Measurements from ENCODE around the gene ME3. TPM values are rescaled to one million over a fixed set of nuclear protein-coding genes. Genes with fewer than 3 reads are reported as not detected.

Gene ME3
- total RNA-seq, 5 donors from 2014 or later (not counting 1 experiment from before 2014, with no cell fraction given): 2.2 to 5.0 (median 4.3) TPM

DNA sequence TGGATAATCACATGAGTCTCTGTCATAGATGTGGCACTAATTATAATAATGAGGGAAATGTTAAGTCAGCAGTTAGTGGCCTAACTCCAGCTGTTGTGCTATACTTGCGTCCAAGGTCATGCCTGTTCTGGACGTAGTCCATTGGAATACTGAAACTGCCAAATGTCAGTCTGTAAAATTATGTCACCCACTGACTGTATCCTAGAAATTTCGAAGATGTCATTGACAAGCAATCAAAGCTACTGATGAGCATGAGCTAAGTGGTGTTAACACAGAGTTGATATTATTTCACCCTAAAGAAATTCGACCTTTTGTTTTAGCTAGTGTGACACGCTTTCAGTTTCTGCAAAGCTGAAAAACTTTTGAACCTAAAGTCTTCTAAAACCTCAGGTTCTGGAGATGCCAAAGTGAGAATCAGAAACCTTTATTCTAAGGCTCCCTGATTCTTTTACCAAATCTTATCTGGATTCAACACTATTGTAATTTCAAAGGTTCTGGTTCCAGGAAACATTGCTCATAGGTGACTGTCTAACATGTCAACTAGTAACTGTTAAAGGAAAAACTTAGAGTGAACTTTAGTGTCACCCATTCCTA is 14.9 kb upstream of the ME3 start:
- Histone ChIP-seq H3K4me3 (ENCODE audit: control insufficient read depth in 1 of 2, extremely low read depth in 1 of 2, low read length in 1 of 2) (no peak overlapping the region), H3K36me3 (ENCODE audit: control insufficient read depth in 2 of 2, extremely low read depth in 1 of 2, insufficient read depth in 1 of 2, low read length in 1 of 2) (no peaks in the 10 kb centered on the region), H3K27me3 (replicated peaks in 1 of 2; ENCODE audit: control insufficient read depth in 2 of 2, extremely low read depth in 1 of 2, insufficient read depth in 2 of 2, low read length in 1 of 2) (no peaks in the 10 kb centered on the region), H3K9me3 (no peaks in the 10 kb centered on the region), H3K4me1 (ENCODE audit: control insufficient read depth in 1 of 2, extremely low read depth in 1 of 2, insufficient read depth in 2 of 2, low read length in 2 of 2) (no peaks in the 10 kb centered on the region), H3K27ac (ENCODE audit: low read length) (no peak overlapping the region)
- no peaks in the 10 kb centered on the region for H3K36me3 Mint-ChIP-seq
- peaks cover 6% of the 10 kb centered on the region in 2 donors for H3K27me3 Mint-ChIP-seq
- ATAC-seq (replicated peaks in 1 of 4) (no peak), DNase-seq (no peak)
- no peak overlapping the region for H3K4me3 Mint-ChIP-seq
- WGBS (ENCODE audit: insufficient coverage): 67% methylated on average over 1 of the region's 5 CpGs
- no peaks in the 10 kb centered on the region for H3K9me3 Mint-ChIP-seq
- no peaks in the 10 kb centered on the region for H3K4me1 Mint-ChIP-seq
- ChIA-PET POLR2A (no interaction called here), CTCF (no interaction called here)
- no peak overlapping the region for H3K27ac Mint-ChIP-seq

DNA sequence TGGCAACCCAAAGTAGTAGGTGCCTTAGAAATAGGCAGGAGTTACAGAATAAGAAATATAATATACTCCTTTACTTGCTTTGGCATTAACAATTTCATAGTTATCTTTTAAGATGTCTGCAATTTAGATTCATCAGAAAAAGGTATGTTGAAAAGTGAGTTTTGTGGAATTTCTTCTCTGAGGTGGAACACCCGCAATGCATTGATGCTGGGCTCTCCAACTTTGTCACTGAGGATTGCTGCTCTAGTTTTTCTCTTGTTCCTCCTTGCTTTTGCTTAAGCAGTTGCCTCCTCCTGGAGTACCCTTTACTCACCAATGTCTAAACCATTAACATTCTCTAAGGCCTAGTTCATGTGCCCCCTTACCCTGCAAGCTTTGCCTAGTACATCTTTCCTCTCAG is 14.1 kb upstream of the ME3 start:
- Histone ChIP-seq H3K36me3 (ENCODE audit: control insufficient read depth in 2 of 2, extremely low read depth in 1 of 2, insufficient read depth in 1 of 2, low read length in 1 of 2) (no peaks in the 10 kb centered on the region), H3K4me1 (ENCODE audit: control insufficient read depth in 1 of 2, extremely low read depth in 1 of 2, insufficient read depth in 2 of 2, low read length in 2 of 2) (no peaks in the 10 kb centered on the region), H3K9me3 (no peaks in the 10 kb centered on the region), H3K27ac (ENCODE audit: low read length) (no peak overlapping the region), H3K27me3 (replicated peaks in 1 of 2; ENCODE audit: control insufficient read depth in 2 of 2, extremely low read depth in 1 of 2, insufficient read depth in 2 of 2, low read length in 1 of 2) (peaks cover 0 to 4% of the 10 kb centered on the region in 2 experiments), H3K4me3 (ENCODE audit: control insufficient read depth in 1 of 2, extremely low read depth in 1 of 2, low read length in 1 of 2) (no peak overlapping the region)
- ChIA-PET CTCF (no interaction called here), POLR2A (no interaction called here)
- H3K4me3 Mint-ChIP-seq: no peak overlapping the region
- no peaks in the 10 kb centered on the region for H3K36me3 Mint-ChIP-seq
- H3K4me1 Mint-ChIP-seq: no peaks in the 10 kb centered on the region
- H3K9me3 Mint-ChIP-seq: no peaks in the 10 kb centered on the region
- H3K27me3 Mint-ChIP-seq: peaks cover 0 to 1% of the 10 kb centered on the region in 2 donors
- no peak overlapping the region for H3K27ac Mint-ChIP-seq
- no CpG with 5 or more reads among the region's 1 CpG for WGBS (ENCODE audit: insufficient coverage)
- ATAC-seq (replicated peaks in 1 of 4) (no peak), DNase-seq (no peak)

DNA sequence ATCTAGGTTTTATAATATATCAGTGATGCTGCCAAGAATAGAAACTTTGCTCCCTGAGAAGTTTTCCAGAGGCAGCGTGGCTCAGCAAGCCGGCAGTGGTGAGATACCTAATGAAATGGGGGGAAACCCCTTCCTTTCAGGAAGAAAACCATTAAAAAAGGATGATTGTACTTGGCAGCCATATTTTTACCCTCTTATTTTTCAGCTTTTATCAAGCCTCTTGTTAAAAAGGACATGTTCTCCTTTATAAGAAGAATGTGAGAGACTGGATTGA is 9.0 kb upstream of the ME3 start:
- ChIA-PET CTCF (no interaction called here), POLR2A (no interaction called here)
- no peaks in the 10 kb centered on the region for H3K36me3 ChIP-seq (ENCODE audit: control insufficient read depth in 2 of 2, extremely low read depth in 1 of 2, insufficient read depth in 1 of 2, low read length in 1 of 2)
- ATAC-seq (replicated peaks in 1 of 4) (no peak), DNase-seq (no peak)
- H3K9me3 ChIP-seq: no peaks in the 10 kb centered on the region
- H3K27ac ChIP-seq (ENCODE audit: low read length): no peak overlapping the region
- no peaks in the 10 kb centered on the region for H3K36me3 Mint-ChIP-seq
- no CpG with 5 or more reads among the region's 2 CpGs for WGBS (ENCODE audit: insufficient coverage)
- H3K4me1 Mint-ChIP-seq: no peaks in the 10 kb centered on the region
- no peak overlapping the region for H3K4me3 ChIP-seq (ENCODE audit: control insufficient read depth in 1 of 2, extremely low read depth in 1 of 2, low read length in 1 of 2)
- no peaks in the 10 kb centered on the region for H3K9me3 Mint-ChIP-seq
- H3K27ac Mint-ChIP-seq: no peak overlapping the region
- no peak overlapping the region for H3K4me3 Mint-ChIP-seq
- no peaks in the 10 kb centered on the region for H3K4me1 ChIP-seq (ENCODE audit: control insufficient read depth in 1 of 2, extremely low read depth in 1 of 2, insufficient read depth in 2 of 2, low read length in 2 of 2)
- H3K27me3 Mint-ChIP-seq: no peaks in the 10 kb centered on the region
- peaks cover 0 to 4% of the 10 kb centered on the region in 2 experiments for H3K27me3 ChIP-seq (replicated peaks in 1 of 2; ENCODE audit: control insufficient read depth in 2 of 2, extremely low read depth in 1 of 2, insufficient read depth in 2 of 2, low read length in 1 of 2)

DNA sequence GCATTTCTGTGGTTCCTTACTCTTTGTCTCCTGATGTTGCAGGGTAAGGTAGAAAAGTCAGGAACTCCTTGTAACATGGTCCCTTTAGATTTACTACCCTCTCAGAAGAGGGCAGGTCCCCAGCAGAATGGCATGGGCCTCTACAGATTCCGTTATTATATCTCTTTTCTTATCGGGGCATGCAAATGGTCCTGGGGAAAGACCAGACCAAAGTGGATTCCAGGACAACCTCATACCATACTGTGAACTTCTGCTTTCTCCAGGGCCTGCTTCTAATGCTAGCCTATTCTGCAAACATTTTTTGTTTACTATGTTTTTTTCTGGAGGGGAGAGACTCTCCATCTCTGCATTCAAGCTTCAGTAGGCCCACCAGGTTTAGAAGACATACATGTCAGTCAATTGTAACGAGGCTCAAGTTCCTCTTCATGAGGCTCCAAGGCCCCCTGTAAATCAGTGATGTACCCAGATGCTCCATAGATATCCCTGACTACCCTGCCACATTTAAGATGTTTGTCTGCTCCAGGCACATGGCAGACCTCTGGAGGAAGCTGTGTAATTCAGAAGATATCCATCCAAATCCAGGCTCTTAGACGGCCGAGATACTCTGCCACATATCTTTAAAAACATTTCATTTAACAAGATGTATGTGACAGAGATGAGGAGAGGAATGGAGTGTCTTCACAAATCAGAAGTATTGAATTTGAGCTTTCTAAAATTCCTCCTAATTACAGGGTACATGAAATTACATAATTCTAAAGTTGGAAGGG is 8.5 kb upstream of the ME3 start:
- DNase-seq (no peak), ATAC-seq (replicated peaks in 1 of 4) (no peak)
- POLR2A ChIA-PET: no interaction called here
- CTCF ChIA-PET: no interaction called here
- no peaks in the 10 kb centered on the region for H3K36me3 ChIP-seq (ENCODE audit: control insufficient read depth in 2 of 2, extremely low read depth in 1 of 2, insufficient read depth in 1 of 2, low read length in 1 of 2)
- peaks cover 0 to 4% of the 10 kb centered on the region in 2 experiments for H3K27me3 ChIP-seq (replicated peaks in 1 of 2; ENCODE audit: control insufficient read depth in 2 of 2, extremely low read depth in 1 of 2, insufficient read depth in 2 of 2, low read length in 1 of 2)
- H3K4me3 Mint-ChIP-seq: no peak overlapping the region
- no peaks in the 10 kb centered on the region for H3K27me3 Mint-ChIP-seq
- no peaks in the 10 kb centered on the region for H3K4me1 ChIP-seq (ENCODE audit: control insufficient read depth in 1 of 2, extremely low read depth in 1 of 2, insufficient read depth in 2 of 2, low read length in 2 of 2)
- no peak overlapping the region for H3K27ac Mint-ChIP-seq
- no peaks in the 10 kb centered on the region for H3K9me3 ChIP-seq
- H3K4me3 ChIP-seq (ENCODE audit: control insufficient read depth in 1 of 2, extremely low read depth in 1 of 2, low read length in 1 of 2): no peak overlapping the region
- no peak overlapping the region for H3K27ac ChIP-seq (ENCODE audit: low read length)
- H3K4me1 Mint-ChIP-seq: no peaks in the 10 kb centered on the region
- 64% methylated on average over 3 of the region's 5 CpGs for WGBS (ENCODE audit: insufficient coverage)
- H3K9me3 Mint-ChIP-seq: no peaks in the 10 kb centered on the region
- H3K36me3 Mint-ChIP-seq: no peaks in the 10 kb centered on the region

DNA sequence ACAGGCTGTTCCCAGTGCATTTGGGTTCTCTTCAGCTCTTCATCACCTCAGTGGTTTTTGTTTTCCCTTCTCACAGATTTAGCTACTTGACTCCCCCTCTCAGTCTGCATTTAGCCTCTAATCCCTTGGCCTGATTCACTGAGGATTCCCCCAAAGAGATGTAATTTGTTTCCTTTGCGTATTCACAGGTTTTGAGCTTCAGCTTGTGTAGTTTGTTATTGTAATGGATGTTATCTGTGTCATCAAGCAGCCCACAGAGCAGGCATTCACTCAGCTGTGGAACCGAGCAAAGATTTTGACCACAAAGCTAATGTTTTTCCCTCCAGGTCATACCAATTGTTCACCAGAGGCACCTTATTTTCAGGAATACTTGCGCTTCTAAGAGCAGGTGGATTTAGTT is 6.4 kb upstream of the ME3 start:
- CTCF ChIA-PET: no interaction called here

DNA sequence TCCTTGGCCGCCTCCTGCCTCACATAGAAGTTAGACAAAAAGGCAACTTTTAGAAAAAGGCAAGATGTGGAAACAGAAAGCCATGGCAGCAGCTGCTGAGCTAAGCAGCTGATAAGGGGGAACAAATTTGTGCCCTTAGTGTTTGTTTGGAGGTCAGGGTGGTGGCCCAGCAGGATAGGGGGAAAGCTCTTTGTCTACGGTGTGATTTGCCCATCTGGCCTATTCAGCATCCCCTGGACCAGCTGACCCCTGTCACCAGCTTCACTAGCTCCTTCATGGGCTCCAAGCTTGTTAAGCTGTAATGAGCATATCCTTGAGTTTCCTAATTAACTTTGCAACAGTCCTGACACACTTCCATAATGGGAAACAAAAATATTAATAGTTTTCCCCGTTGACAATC is 5.9 kb upstream of the ME3 start:
- WGBS (ENCODE audit: insufficient coverage): 100% methylated on average over 1 of the region's 3 CpGs
- no peak overlapping the region for H3K4me3 Mint-ChIP-seq
- no peaks in the 10 kb centered on the region for H3K36me3 Mint-ChIP-seq
- Histone ChIP-seq H3K9me3 (no peaks in the 10 kb centered on the region), H3K27me3 (replicated peaks in 1 of 2; ENCODE audit: control insufficient read depth in 2 of 2, extremely low read depth in 1 of 2, insufficient read depth in 2 of 2, low read length in 1 of 2) (peaks cover 0 to 4% of the 10 kb centered on the region in 2 experiments), H3K27ac (ENCODE audit: low read length) (no peak overlapping the region), H3K36me3 (ENCODE audit: control insufficient read depth in 2 of 2, extremely low read depth in 1 of 2, insufficient read depth in 1 of 2, low read length in 1 of 2) (no peaks in the 10 kb centered on the region), H3K4me1 (ENCODE audit: control insufficient read depth in 1 of 2, extremely low read depth in 1 of 2, insufficient read depth in 2 of 2, low read length in 2 of 2) (no peaks in the 10 kb centered on the region), H3K4me3 (ENCODE audit: control insufficient read depth in 1 of 2, extremely low read depth in 1 of 2, low read length in 1 of 2) (no peak overlapping the region)
- no peaks in the 10 kb centered on the region for H3K27me3 Mint-ChIP-seq
- no peak for DNase-seq
- H3K9me3 Mint-ChIP-seq: no peaks in the 10 kb centered on the region
- POLR2A ChIA-PET: no interaction called here
- ATAC-seq (replicated peaks in 1 of 4): no peak
- H3K27ac Mint-ChIP-seq: no peak overlapping the region
- CTCF ChIA-PET: no interaction called here
- no peaks in the 10 kb centered on the region for H3K4me1 Mint-ChIP-seq

More for the DNA sequence above, 6.4 kb upstream of the ME3 start:
- Histone ChIP-seq H3K36me3 (ENCODE audit: control insufficient read depth in 2 of 2, extremely low read depth in 1 of 2, insufficient read depth in 1 of 2, low read length in 1 of 2) (no peaks in the 10 kb centered on the region), H3K9me3 (no peaks in the 10 kb centered on the region), H3K4me3 (ENCODE audit: control insufficient read depth in 1 of 2, extremely low read depth in 1 of 2, low read length in 1 of 2) (no peak overlapping the region), H3K27ac (ENCODE audit: low read length) (no peak overlapping the region), H3K27me3 (replicated peaks in 1 of 2; ENCODE audit: control insufficient read depth in 2 of 2, extremely low read depth in 1 of 2, insufficient read depth in 2 of 2, low read length in 1 of 2) (peaks cover 0 to 4% of the 10 kb centered on the region in 2 experiments), H3K4me1 (ENCODE audit: control insufficient read depth in 1 of 2, extremely low read depth in 1 of 2, insufficient read depth in 2 of 2, low read length in 2 of 2) (no peaks in the 10 kb centered on the region)
- Mint-ChIP-seq H3K36me3 (no peaks in the 10 kb centered on the region), H3K4me1 (no peaks in the 10 kb centered on the region), H3K4me3 (no peak overlapping the region), H3K9me3 (no peaks in the 10 kb centered on the region), H3K27ac (no peak overlapping the region), H3K27me3 (no peaks in the 10 kb centered on the region)
- POLR2A ChIA-PET: no interaction called here
- no CpG with 5 or more reads among the region's 3 CpGs for WGBS (ENCODE audit: insufficient coverage)
- DNase-seq (no peak), ATAC-seq (replicated peaks in 1 of 4) (no peak)

All from T-cell (primary cell).